Spleen (tissue), 11 donors: Measurements from ENCODE around the gene P2RX6. TPM values are rescaled to one million over a fixed set of nuclear protein-coding genes. Genes with fewer than 3 reads are reported as not detected.
"Not testable (repeated sequence)": the region's sequence is repeated elsewhere in the genome, so short reads cannot be mapped to it uniquely, and the experiment has no call there.

Experiments used
- DNase-seq: peaks from one replicate; pipeline ENCODE4 v3.0.0-alpha.2; 2020
- H3K27ac ChIP-seq, 8 donors: fragments of 200-600 bp; sonication (generic) in 7 of 8; 1 replicate in 4 of 8; 2 replicates in 4 of 8; pipeline versions ENCODE4 v1.5.0 to v1.8.0; 2016 to 2021; ENCODE audit warnings: inconsistent platforms in 4 of 8, mild to moderate bottlenecking in 4 of 8, moderate library complexity in 1 of 8
- H3K27me3 ChIP-seq, 7 donors: fragments of 200-600 bp; sonication (generic) in 6 of 7; replicated peaks in 1 of 7; 1 replicate in 4 of 7; 2 replicates in 3 of 7; pipeline versions ENCODE4 v1.5.0 to v1.8.0; 2016 to 2021; ENCODE audit warnings: inconsistent platforms in 3 of 7, mild to moderate bottlenecking in 1 of 7
- H3K36me3 ChIP-seq, 6 donors: fragments of 200-600 bp; sonication (generic) in 5 of 6; 1 replicate in 4 of 6; 2 replicates in 2 of 6; pipeline versions ENCODE4 v1.5.0 to v1.8.0; 2016 to 2021; ENCODE audit warnings: inconsistent platforms in 2 of 6
- H3K4me1 ChIP-seq, 6 donors: fragments of 200-600 bp; sonication (generic) in 5 of 6; 1 replicate in 3 of 6; 2 replicates in 3 of 6; pipeline versions ENCODE4 v1.5.0 to v1.8.0; 2016 to 2021; ENCODE audit warnings: inconsistent platforms in 3 of 6
- H3K4me3 ChIP-seq, 8 donors: fragments of 200-600 bp; sonication (generic) in 7 of 8; 1 replicate in 4 of 8; 2 replicates in 4 of 8; pipeline versions ENCODE4 v1.5.0 to v1.8.0; 2016 to 2021; ENCODE audit warnings: inconsistent platforms in 4 of 8, mild to moderate bottlenecking in 4 of 8, moderate library complexity in 2 of 8
- H3K9me3 ChIP-seq, 8 donors: fragments of 200-600 bp; sonication (generic) in 7 of 8; 1 replicate in 4 of 8; 2 replicates in 4 of 8; pipeline versions ENCODE4 v1.5.0 to v1.8.0; 2016 to 2021; ENCODE audit warnings: inconsistent platforms in 4 of 8
- POLR2A ChIP-seq, 3 donors: fragments of 450-650 bp; IDR thresholded peaks; one replicate each; pipeline ENCODE4 v1.5.1; 2017; ENCODE audit warnings: antibody characterized with exemption in 3 of 3, mild to moderate bottlenecking in 1 of 3
- POLR2AphosphoS5 ChIP-seq, 3 donors: sonication (generic); formaldehyde crosslinking; IDR thresholded peaks; one replicate each; pipeline ENCODE4 v1.5.1; 2017; ENCODE audit warnings: antibody characterized with exemption in 3 of 3
- WGBS, 5 donors: extraction: QIAGEN DNeasy Blood & Tissue Kit in 3 of 5; methylation state at CpG; one replicate each; pipeline versions ENCODE4 v1.1.5 to v1.1.7; 2013 to 2018; 5-methylcytosine and 5-hydroxymethylcytosine counted together
- intact Hi-C: fragments of 100-400 bp; cut with DNase I; formaldehyde crosslinking; loops from one replicate; pipeline ENCODE4 v1.15.0; 2023; ENCODE audit warnings: low total_unique reads
- polyA plus RNA-seq, 3 donors: library from polyadenylated mRNA; stranded (reverse); fragments of 200-250 nt; gene quantifications; one replicate each; pipeline ENCODE4 v1.2.1, GENCODE V29; 2013
- total RNA-seq, 7 donors: library from RNA; depleted of rRNA in 3 of 7; stranded (reverse); fragments of >200 nt in 3 of 7; fragmentation: NEBNext Ultra II Directional in 4 of 7; extraction: Animal tissue kit (Norgen Biotek cat#: 25700) in 4 of 7; gene quantifications; one replicate each; pipeline versions ENCODE4 v1.1.0 to v1.2.1, GENCODE V29; 2016 to 2021
- TF ChIP-seq, protein P1 (sequence below), 11 experiments: fragments of 200-600 bp in 7 of 11; fragments of 450-650 bp in 4 of 11; sonication (generic) in 4 of 11; IDR thresholded peaks in 8 of 11; conservative IDR thresholded peaks in 3 of 11; 1 replicate in 7 of 11; 2 replicates in 4 of 11; pipeline versions ENCODE4 v1.4.0 to v1.8.0; 2016 to 2021; ENCODE audit warnings: antibody characterized with exemption in 11 of 11, inconsistent platforms in 4 of 11, mild to moderate bottlenecking in 1 of 11
- donor health status: healthy with polysubstance abuse.
- donor health status: DM: no; HTN: no; CAD: no; lungs with moderate emphysema.
- donor health status: DM: no; HTN: no; CAD: no.
- donor health status: Bipolar disorder and iron deficiency.
- donor health status: healthy.
- donor health status: DM: no; HTN: no; CAD: no.
- donor health status: DM: yes; HTN: yes; CAD: no.

The P2RX6 gene
- total and polyA plus RNA-seq, 10 donors: 0.86 to 14.4 (median 4.4) TPM

GRCh38 chr22:21047730-21048129, 32.8 kb downstream of the P2RX6 start:
- intact Hi-C loops: no loop called here
- Histone ChIP-seq H3K27me3 (peaks cover 0 to 36% (median 0%) of the 10 kb centered on the region in 7 donors), H3K36me3 (no peaks in the 10 kb centered on the region), H3K27ac (no peak overlapping the region), H3K4me1 (peaks cover 11 to 34% (median 29%) of the 10 kb centered on the region in 6 donors), H3K4me3 (no peak overlapping the region), H3K9me3 (no peaks in the 10 kb centered on the region)
- TF ChIP-seq, protein P1, sequence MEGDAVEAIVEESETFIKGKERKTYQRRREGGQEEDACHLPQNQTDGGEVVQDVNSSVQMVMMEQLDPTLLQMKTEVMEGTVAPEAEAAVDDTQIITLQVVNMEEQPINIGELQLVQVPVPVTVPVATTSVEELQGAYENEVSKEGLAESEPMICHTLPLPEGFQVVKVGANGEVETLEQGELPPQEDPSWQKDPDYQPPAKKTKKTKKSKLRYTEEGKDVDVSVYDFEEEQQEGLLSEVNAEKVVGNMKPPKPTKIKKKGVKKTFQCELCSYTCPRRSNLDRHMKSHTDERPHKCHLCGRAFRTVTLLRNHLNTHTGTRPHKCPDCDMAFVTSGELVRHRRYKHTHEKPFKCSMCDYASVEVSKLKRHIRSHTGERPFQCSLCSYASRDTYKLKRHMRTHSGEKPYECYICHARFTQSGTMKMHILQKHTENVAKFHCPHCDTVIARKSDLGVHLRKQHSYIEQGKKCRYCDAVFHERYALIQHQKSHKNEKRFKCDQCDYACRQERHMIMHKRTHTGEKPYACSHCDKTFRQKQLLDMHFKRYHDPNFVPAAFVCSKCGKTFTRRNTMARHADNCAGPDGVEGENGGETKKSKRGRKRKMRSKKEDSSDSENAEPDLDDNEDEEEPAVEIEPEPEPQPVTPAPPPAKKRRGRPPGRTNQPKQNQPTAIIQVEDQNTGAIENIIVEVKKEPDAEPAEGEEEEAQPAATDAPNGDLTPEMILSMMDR (IDR thresholded peaks at IDR 0.05 in 8 of 11, conservative IDR thresholded peaks at IDR 0.05 in 3 of 11): no peak
- TF ChIP-seq POLR2A (IDR thresholded peaks at IDR 0.05) (no peak), POLR2AphosphoS5 (IDR thresholded peaks at IDR 0.05) (no peak)
- WGBS, 5 donors: 78 to 92% (median 84%) methylated on average over 4 to 7 of the region's 7 CpGs
- DNase-seq: peak; percentile 64

DNA sequence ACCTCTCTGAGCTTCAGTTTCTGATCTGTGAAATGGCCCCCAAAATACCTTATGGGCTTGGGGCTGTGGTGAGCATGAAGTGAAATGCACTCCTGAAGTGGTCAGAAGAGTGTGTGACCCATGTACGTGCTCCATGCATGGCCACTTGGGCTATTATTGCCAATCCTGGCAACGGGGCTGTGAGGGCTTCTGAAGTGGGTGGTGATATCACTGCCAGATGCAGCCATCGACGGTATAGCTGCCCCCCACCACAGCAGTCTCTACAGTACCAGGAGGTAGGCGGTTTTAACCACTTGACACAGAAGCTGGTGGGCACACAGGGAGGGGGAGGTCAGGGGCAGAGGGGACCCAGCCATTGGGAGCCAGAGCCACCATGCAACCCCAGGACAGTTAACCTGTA, 33.5 kb downstream of the P2RX6 start:
- WGBS, 5 donors: 56 to 85% (median 77%) methylated on average over 1 to 5 of the region's 5 CpGs
- intact Hi-C loops, H3K27ac ChIP-seq, H3K9me3 ChIP-seq, H3K4me3 ChIP-seq, H3K36me3 ChIP-seq: not testable (repeated sequence)
- peak; percentile 32 for DNase-seq
- H3K27me3 ChIP-seq: peaks cover 0 to 32% (median 0%) of the 10 kb centered on the region in 7 donors
- peaks cover 11 to 28% (median 26%) of the 10 kb centered on the region in 6 donors for H3K4me1 ChIP-seq

GRCh38 chr22:21048965-21049364, 34.0 kb downstream of the P2RX6 start:
- H3K4me3 ChIP-seq, H3K9me3 ChIP-seq, intact Hi-C loops, H3K27ac ChIP-seq, H3K36me3 ChIP-seq: not testable (repeated sequence)
- 88 to 100% (median 98%) methylated on average over 1 to 6 of the region's 12 CpGs for WGBS, 5 donors
- Histone ChIP-seq H3K27me3 (peaks cover 0 to 27% (median 0%) of the 10 kb centered on the region in 7 donors), H3K4me1 (peaks cover 11 to 23% (median 21%) of the 10 kb centered on the region in 6 donors)
- peak; percentile 65 for DNase-seq

- Histone ChIP-seq H3K4me1 (peaks cover 0 to 9% (median 4%) of the 10 kb centered on the region in 6 donors), H3K27me3 (peaks cover 0 to 16% (median 0%) of the 10 kb centered on the region in 7 donors), H3K9me3 (no peaks in the 10 kb centered on the region), H3K36me3 (no peaks in the 10 kb centered on the region), H3K27ac (no peak overlapping the region), H3K4me3 (no peak overlapping the region)
- peak; percentile 61 for DNase-seq
- TF ChIP-seq POLR2A (IDR thresholded peaks at IDR 0.05) (no peak), POLR2AphosphoS5 (IDR thresholded peaks at IDR 0.05) (no peak)
- TF ChIP-seq, protein P1 (IDR thresholded peaks at IDR 0.05 in 8 of 11, conservative IDR thresholded peaks at IDR 0.05 in 3 of 11): no peak
- WGBS, 5 donors: 83 to 88% (median 85%) methylated on average over 9 of the region's 9 CpGs
- intact Hi-C loops: no loop called here
Measured at GRCh38 chr22:21051145-21051830, 36.3 kb downstream of the P2RX6 start.

DNA sequence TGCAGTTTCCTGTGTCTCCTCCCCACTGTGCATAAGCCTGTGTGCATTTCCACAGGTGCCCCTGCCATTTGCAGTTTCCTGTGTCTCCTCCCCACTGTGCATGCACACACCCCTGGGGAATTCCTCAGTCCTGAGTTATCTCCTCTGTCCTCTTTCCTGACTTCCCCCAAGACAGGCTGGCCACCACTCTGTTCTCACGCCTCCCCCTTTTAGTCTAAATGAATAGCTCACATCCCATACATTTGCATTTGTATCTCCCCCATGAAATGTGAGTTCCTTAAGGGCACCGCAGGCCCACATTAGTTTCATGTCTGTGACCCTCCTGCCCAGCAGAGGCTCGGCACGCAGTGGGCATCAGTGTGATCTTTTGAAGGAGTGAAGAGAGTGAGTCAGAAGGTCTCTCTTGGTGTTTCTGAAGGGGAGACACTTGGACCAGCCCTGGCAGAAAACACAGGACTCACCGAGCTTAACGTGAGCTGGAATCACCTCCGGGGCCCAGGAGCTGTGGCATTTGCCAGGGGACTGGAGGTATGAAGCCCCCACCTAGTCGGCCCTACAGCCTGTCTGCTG, 37.0 kb downstream of the P2RX6 start:
- DNase-seq: peak; percentile 45
- Histone ChIP-seq H3K9me3 (no peaks in the 10 kb centered on the region), H3K36me3 (no peaks in the 10 kb centered on the region), H3K27ac (no peak overlapping the region), H3K4me3 (no peak overlapping the region), H3K27me3 (peaks cover 0 to 21% (median 0%) of the 10 kb centered on the region in 7 donors), H3K4me1 (peaks cover 0 to 9% (median 4%) of the 10 kb centered on the region in 6 donors)
- TF ChIP-seq POLR2A (IDR thresholded peaks at IDR 0.05) (no peak), POLR2AphosphoS5 (IDR thresholded peaks at IDR 0.05) (no peak)
- TF ChIP-seq, protein P1 (IDR thresholded peaks at IDR 0.05 in 8 of 11, conservative IDR thresholded peaks at IDR 0.05 in 3 of 11): no peak
- 66 to 77% (median 76%) methylated on average over 8 of the region's 8 CpGs for WGBS, 5 donors
- intact Hi-C loops: no loop called here
